ENCODE data around the gene TMEM242. TPM values are rescaled to one million over a fixed set of nuclear protein-coding genes. Genes with fewer than 3 reads are reported as not detected.
A peak's percentile ranks its signal among the peaks of the same experiment; 100 is the strongest.
"Not testable (repeated sequence)": the region's sequence is repeated elsewhere in the genome, so short reads cannot be mapped to it uniquely, and the experiment has no call there.

Gene TMEM242
- total RNA-seq, 2 experiments from 2014 or later, result 4.7 to 7.7 TPM

DNA sequence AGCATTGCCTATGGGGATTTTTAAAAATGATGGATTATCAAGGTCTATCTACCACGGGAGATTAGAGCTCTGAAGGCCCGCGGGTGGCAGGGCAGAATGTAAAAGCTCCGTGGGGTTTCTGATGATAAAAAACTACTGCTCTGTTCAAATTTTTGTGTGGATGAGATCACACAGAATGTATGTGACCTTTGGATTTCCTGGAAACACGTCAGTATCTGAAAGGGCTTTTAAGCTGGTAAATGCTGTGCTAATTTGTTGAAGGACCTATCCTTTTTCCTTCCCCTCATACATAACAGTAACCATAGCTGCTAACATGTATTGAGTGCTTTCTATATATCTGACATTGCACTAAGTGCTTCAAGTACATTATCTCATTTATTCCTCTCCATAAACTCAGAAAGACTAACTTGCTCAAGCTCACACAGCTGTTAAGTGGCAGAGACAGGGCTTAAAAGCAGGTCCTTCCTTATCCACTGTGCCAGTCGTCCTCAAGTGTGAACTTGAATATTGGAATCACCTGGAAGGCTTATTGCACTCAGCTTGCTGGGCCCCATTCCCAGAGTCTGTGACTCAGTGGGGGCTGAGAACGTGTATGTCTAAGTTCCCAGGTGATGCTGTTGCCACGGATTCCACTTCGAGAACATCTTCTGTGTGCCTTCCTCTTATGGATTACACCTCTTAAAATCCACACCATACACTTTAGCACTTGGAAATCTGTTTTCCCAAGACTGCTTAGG is 1.9 kb upstream of the TMEM242 start:
- intact Hi-C loops (cut with DNase I, micrococcal nuclease), result loop anchor here in 1 of 2 experiments (10.0 kb wide), 1 partner anchor 140 kb away; no protein-coding TSS in a partner anchor
- CTCF ChIA-PET, result interaction anchor here (0.7 to 3.4 kb wide), 9 partner anchors 8 to 342 kb away, joined by 3 to 24 read pairs (median 7); no protein-coding TSS in a partner anchor
- no peak overlapping the region for H3K27ac Mint-ChIP-seq
- no peaks in the 10 kb centered on the region for H3K9me3 Mint-ChIP-seq (ENCODE audit: low read depth)
- POLR2A ChIA-PET, result no interaction called here
- ATAC-seq (no peak), DNase-seq (no peak)
- H3K27me3 Mint-ChIP-seq, result peaks cover 18% of the 10 kb centered on the region
- H3K36me3 Mint-ChIP-seq (ENCODE audit: low read depth), result peaks cover 3% of the 10 kb centered on the region
- H3K4me1 Mint-ChIP-seq, result peaks cover 30% of the 10 kb centered on the region
- H3K4me3 Mint-ChIP-seq, result no peak overlapping the region

DNA sequence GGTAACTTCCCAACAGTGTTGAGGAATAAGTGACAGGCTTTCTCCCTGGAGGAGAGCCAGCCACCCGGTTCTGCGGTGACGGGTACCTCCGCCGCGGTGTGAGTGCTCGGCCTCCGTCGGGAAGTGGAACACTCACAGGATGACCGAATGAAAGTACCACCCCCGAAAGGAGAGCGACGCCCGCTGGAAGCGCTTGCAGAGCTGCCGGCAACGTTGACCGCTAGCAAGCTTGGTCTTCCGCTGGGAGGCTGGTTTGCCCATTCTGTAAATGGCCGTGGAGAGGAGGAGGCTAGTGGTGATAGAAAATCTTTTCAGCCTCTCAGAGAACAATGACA is 614 bp upstream of the TMEM242 start:
- Mint-ChIP-seq H3K9me3 (ENCODE audit: low read depth) (no peaks in the 10 kb centered on the region), H3K27ac (peak overlapping the region; percentile 87), H3K4me3 (peak overlapping the region; percentile 90), H3K4me1 (peaks cover 30% of the 10 kb centered on the region), H3K36me3 (ENCODE audit: low read depth) (peaks cover 5% of the 10 kb centered on the region), H3K27me3 (peaks cover 14% of the 10 kb centered on the region)
- DNase-seq, result peak; percentile 56
- POLR2A ChIA-PET, result interaction anchor here (0.6 to 0.8 kb wide), 2 partner anchors 39 to 56 kb away, joined by 3 to 4 read pairs; no protein-coding TSS in a partner anchor
- peak; percentile 16 for ATAC-seq
- intact Hi-C loops (cut with DNase I, micrococcal nuclease), result loop anchor here (1.0 to 10.0 kb wide), 6 partner anchors 56 to 343 kb away; no protein-coding TSS in a partner anchor
- CTCF ChIA-PET, result interaction anchor here (0.6 to 3.4 kb wide), 11 partner anchors 9 to 346 kb away, joined by 3 to 24 read pairs (median 4); no protein-coding TSS in a partner anchor

DNA sequence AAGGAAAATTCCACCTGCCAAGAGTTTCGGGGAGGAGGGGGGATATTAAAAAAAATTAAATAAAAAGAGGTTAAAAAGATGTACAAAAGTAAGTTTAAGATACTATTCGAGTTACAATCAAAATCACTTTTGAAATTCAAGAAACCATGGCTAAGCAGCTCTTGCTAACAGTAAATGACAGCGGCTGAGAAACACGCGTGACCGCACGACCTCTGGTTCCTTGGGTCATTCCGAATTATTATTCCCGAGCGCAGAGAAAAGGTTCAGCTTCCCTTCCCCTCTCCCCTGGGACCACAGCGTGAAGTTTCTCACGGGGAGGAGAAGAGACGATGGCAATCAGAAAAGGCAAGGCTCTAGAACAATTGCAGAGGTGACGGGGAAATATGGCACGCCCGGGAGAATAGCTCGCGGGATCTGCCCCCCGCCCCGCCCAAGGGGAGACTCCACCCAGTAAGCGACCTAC is 496 bp downstream of the TMEM242 start:
- intact Hi-C loops (cut with DNase I, micrococcal nuclease), result loop anchor here (1.0 to 10.0 kb wide), 6 partner anchors 57 to 344 kb away; no protein-coding TSS in a partner anchor
- Mint-ChIP-seq H3K4me3 (peak overlapping the region; percentile 90), H3K27ac (peak overlapping the region; percentile 87), H3K4me1 (peaks cover 27% of the 10 kb centered on the region), H3K9me3 (ENCODE audit: low read depth) (no peaks in the 10 kb centered on the region), H3K27me3 (peaks cover 10% of the 10 kb centered on the region), H3K36me3 (ENCODE audit: low read depth) (peaks cover 9% of the 10 kb centered on the region)
- ChIA-PET POLR2A (interaction anchor here (0.6 to 1.3 kb wide), 3 partner anchors 8 to 57 kb away, joined by 3 to 5 read pairs (median 4); no protein-coding TSS in a partner anchor), CTCF (interaction anchor here (0.6 to 3.4 kb wide), 6 partner anchors 8 to 344 kb away, joined by 3 to 24 read pairs (median 6); no protein-coding TSS in a partner anchor)
- peak; percentile 89 for DNase-seq
- peak; percentile 92 for ATAC-seq

DNA sequence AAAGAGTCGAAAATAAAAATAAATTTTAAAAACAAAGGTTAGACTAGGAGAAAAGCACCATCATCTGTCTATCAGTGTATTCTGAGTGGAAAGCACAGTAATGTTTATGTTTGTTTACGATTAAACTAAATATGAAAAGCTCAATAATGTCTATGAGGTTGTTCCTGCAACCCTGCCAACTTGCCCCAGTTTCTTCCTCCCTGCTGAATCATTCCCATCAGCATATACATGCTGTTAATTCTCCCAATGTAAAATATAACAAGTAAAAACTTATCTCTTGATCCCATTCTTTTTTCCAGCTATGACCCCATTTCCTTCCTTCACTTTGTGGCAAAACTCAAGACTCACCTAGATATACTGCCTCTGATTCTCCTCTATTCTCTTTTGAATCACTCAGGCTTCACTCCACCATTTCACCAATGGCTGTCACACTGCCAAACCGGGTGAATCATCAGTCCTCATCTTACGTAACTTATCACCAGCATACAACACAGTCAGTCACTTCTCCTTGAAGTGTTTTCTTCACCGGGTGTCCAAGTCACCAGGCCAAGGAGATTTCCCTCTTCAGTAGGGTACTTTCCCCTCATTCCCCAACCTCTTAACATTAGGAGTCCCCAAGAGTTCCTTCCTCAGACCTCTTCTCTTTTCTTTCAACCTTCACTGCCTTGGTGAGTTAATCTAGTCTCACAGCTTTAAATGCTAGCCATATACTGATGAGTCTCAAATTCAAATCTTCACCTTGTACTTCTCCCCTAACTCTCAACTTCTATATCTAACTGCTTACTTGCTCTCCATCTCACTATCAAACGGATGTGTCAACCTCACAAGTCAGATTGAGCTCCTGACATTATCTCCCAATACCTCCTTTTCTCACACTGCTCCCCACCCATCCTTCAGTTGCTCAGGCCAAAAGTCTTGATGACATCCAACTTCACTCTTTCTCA is 6.2 kb downstream of the TMEM242 start:
- Mint-ChIP-seq H3K36me3 (ENCODE audit: low read depth) (peaks cover 21% of the 10 kb centered on the region), H3K27ac (peak overlapping the region; percentile 8), H3K9me3 (ENCODE audit: low read depth) (no peaks in the 10 kb centered on the region), H3K27me3 (no peaks in the 10 kb centered on the region), H3K4me3 (no peak overlapping the region), H3K4me1 (peaks cover 19% of the 10 kb centered on the region)
- peak; percentile 67 for DNase-seq
- intact Hi-C loops (cut with DNase I, micrococcal nuclease), result loop anchor here (2.0 to 5.0 kb wide), 2 partner anchors 18 to 755 kb away; no protein-coding TSS in a partner anchor
- CTCF ChIA-PET, result interaction anchor here (1.0 to 2.8 kb wide), 4 partner anchors 8 to 620 kb away, joined by 3 to 16 read pairs (median 4); no protein-coding TSS in a partner anchor
- POLR2A ChIA-PET, result interaction anchor here (0.6 kb wide), 2 partner anchors 218 to 514 kb away, joined by 3 read pairs; no protein-coding TSS in a partner anchor
- ATAC-seq, result peak; percentile 82

GRCh38 chr6:157314705-157315321 is 8.5 kb downstream of the TMEM242 start:
- ATAC-seq (peak; percentile 84), DNase-seq (peak; percentile 25)
- Mint-ChIP-seq H3K27ac (no peak overlapping the region), H3K36me3 (ENCODE audit: low read depth) (peaks cover 18% of the 10 kb centered on the region), H3K27me3 (no peaks in the 10 kb centered on the region), H3K4me3 (no peak overlapping the region), H3K4me1 (peaks cover 13% of the 10 kb centered on the region), H3K9me3 (ENCODE audit: low read depth) (no peaks in the 10 kb centered on the region)
- intact Hi-C loops (cut with DNase I, micrococcal nuclease), result loop anchor here (1.0 to 5.0 kb wide), 9 partner anchors 20 to 818 kb away; partner anchors contain the start of gene ZDHHC14 (in 1 of the 2)
- ChIA-PET CTCF (interaction anchor here (0.8 to 2.0 kb wide), 23 partner anchors 10 to 632 kb away, joined by 3 to 19 read pairs (median 4); partner anchors contain the start of gene TMEM242), POLR2A (interaction anchor here (0.7 to 1.0 kb wide), 2 partner anchors 8 to 583 kb away, joined by 3 to 4 read pairs; partner anchors contain the start of gene TMEM242)

GRCh38 chr6:157313531-157314467 is 9.5 kb downstream of the TMEM242 start:
- H3K27me3 Mint-ChIP-seq, result no peaks in the 10 kb centered on the region
- intact Hi-C loops (cut with DNase I, micrococcal nuclease), result loop anchor here (1.0 to 5.0 kb wide), 7 partner anchors 22 to 819 kb away; partner anchors contain the start of gene ZDHHC14 (in 1 of the 2)
- no peak for DNase-seq
- no peak overlapping the region for H3K27ac Mint-ChIP-seq
- ATAC-seq, result no peak
- H3K36me3 Mint-ChIP-seq (ENCODE audit: low read depth), result peaks cover 15% of the 10 kb centered on the region
- no peaks in the 10 kb centered on the region for H3K9me3 Mint-ChIP-seq (ENCODE audit: low read depth)
- H3K4me1 Mint-ChIP-seq, result peaks cover 13% of the 10 kb centered on the region
- H3K4me3 Mint-ChIP-seq, result no peak overlapping the region
- ChIA-PET CTCF (interaction anchor here (0.8 to 2.0 kb wide), 11 partner anchors 11 to 356 kb away, joined by 3 to 19 read pairs (median 9); partner anchors contain the start of gene TMEM242), POLR2A (interaction anchor here (1.0 kb wide), 1 partner anchor 9 kb away, joined by 4 read pairs; the partner anchor contains the start of gene TMEM242)

- ChIA-PET POLR2A (no interaction called here), CTCF (no interaction called here)
- peaks cover 13% of the 10 kb centered on the region for H3K4me1 Mint-ChIP-seq
- H3K4me3 Mint-ChIP-seq, result no peak overlapping the region
- intact Hi-C loops (cut with DNase I, micrococcal nuclease), result loop anchor here in 1 of 2 experiments (5.0 kb wide), 1 partner anchor 585 kb away; no protein-coding TSS in a partner anchor
- no peak overlapping the region for H3K27ac Mint-ChIP-seq
- H3K27me3 Mint-ChIP-seq, result no peaks in the 10 kb centered on the region
- H3K36me3 Mint-ChIP-seq (ENCODE audit: low read depth), result peaks cover 11% of the 10 kb centered on the region
- ATAC-seq (no peak), DNase-seq (no peak)
- H3K9me3 Mint-ChIP-seq (ENCODE audit: low read depth), result no peaks in the 10 kb centered on the region
These were observed 10.6 kb downstream of the TMEM242 start for GRCh38 chr6:157312757-157313156.

DNA sequence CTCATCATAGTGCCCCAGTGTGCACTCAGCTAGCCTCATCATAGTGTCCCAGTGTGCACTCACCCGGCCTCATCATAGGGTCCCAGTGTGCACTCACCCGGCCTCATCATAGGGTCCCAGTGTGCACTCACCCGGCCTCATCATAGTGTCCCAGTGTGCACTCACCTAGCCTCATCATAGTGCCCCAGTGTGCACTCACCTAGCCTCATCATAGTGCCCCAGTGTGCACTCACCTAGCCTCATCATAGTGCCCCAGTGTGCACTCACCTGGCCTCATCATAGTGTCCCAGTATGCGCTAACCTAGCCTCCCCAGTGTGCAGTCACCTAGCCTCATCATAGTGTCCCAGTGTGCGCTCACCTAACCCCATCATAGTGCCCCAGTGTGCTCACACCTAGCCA is 12.6 kb downstream of the TMEM242 start:
- H3K9me3 Mint-ChIP-seq (ENCODE audit: low read depth); CTCF ChIA-PET: not testable (repeated sequence)
- intact Hi-C loops (cut with DNase I, micrococcal nuclease), result loop anchor here in 1 of 2 experiments (5.0 kb wide), 1 partner anchor 587 kb away; no protein-coding TSS in a partner anchor

GRCh38 chr6:157307661-157308060 is 15.7 kb downstream of the TMEM242 start:
- H3K36me3 Mint-ChIP-seq (ENCODE audit: low read depth), result no peaks in the 10 kb centered on the region
- no peak for ATAC-seq
- POLR2A ChIA-PET, result no interaction called here

More for the DNA sequence above, 12.6 kb downstream of the TMEM242 start:
- H3K4me1 Mint-ChIP-seq; H3K4me3 Mint-ChIP-seq; H3K27ac Mint-ChIP-seq; H3K36me3 Mint-ChIP-seq (ENCODE audit: low read depth); DNase-seq; POLR2A ChIA-PET; ATAC-seq; H3K27me3 Mint-ChIP-seq: not testable (repeated sequence)

More at GRCh38 chr6:157307661-157308060, 15.7 kb downstream of the TMEM242 start:
- DNase-seq, result no peak
- H3K27ac Mint-ChIP-seq, result no peak overlapping the region
- peaks cover 4% of the 10 kb centered on the region for H3K4me1 Mint-ChIP-seq
- CTCF ChIA-PET, result no interaction called here
- intact Hi-C loops (cut with DNase I, micrococcal nuclease), result no loop called here
- H3K9me3 Mint-ChIP-seq (ENCODE audit: low read depth), result no peaks in the 10 kb centered on the region
- H3K27me3 Mint-ChIP-seq, result no peaks in the 10 kb centered on the region
- H3K4me3 Mint-ChIP-seq, result no peak overlapping the region

All from activated CD4-positive, alpha-beta T cell treated with anti-CD3 and anti-CD28 coated beads for 36 hours (primary cell).